Pancreas (tissue), 10 donors: ENCODE results near the gene BDH1. TPM values are rescaled to one million over a fixed set of nuclear protein-coding genes. Genes with fewer than 3 reads are reported as not detected.
"Not testable (repeated sequence)": the region's sequence is repeated elsewhere in the genome, so short reads cannot be mapped to it uniquely, and the experiment has no call there.

Source experiments
- ATAC-seq, 4 donors: fragments of 200-7000 bp; cut with Tn5 transposase; one replicate each; pipeline versions ENCODE4 v1.8.0 to v1.9.1; 2020; ENCODE audit warnings: mild to moderate bottlenecking in 4 of 4, moderate library complexity in 4 of 4
- DNase-seq, 6 donors: peaks; one replicate each; pipeline ENCODE4 v3.0.0-alpha.2; 2020
- FAIRE-seq: peaks from 2 replicates; lab custom pipeline; 2012; peaks lifted over from hg19 to GRCh38; lab: Jason Lieb, UNC
- H3K27ac ChIP-seq, 4 donors: fragments of 200-600 bp; sonication (generic); 1 replicate in 3 of 4; 2 replicates in 1 of 4; pipeline versions ENCODE4 v1.5.0 to v1.8.0; 2020
- H3K27me3 ChIP-seq, 4 donors: fragments of 200-600 bp; one replicate each; pipeline ENCODE4 v1.8.0; 2021
- H3K36me3 ChIP-seq, 3 donors: fragments of 200-600 bp; sonication (generic) in 1 of 3; one replicate each; pipeline versions ENCODE4 v1.5.0 to v1.8.0; 2020 to 2021
- H3K4me1 ChIP-seq, 3 donors: fragments of 200-600 bp; one replicate each; pipeline ENCODE4 v1.8.0; 2021
- H3K4me3 ChIP-seq, 4 donors: fragments of 200-600 bp; sonication (generic) in 2 of 4; one replicate each; pipeline versions ENCODE4 v1.5.0 to v1.8.0; 2020 to 2021
- H3K9me3 ChIP-seq, 4 donors: fragments of 200-600 bp; one replicate each; pipeline ENCODE4 v1.8.0; 2021
- CTCF ChIP-seq, 4 donors: fragments of 200-600 bp; sonication (generic) in 3 of 4; IDR thresholded peaks; one replicate each; pipeline versions ENCODE4 v1.5.0 to v1.8.0; 2021; ENCODE audit warnings: antibody characterized with exemption in 4 of 4
- WGBS, 2 donors: extraction: QIAGEN DNeasy Blood & Tissue Kit; methylation state at CpG; one replicate each; pipeline ENCODE4 v1.1.7; 2013; 5-methylcytosine and 5-hydroxymethylcytosine counted together
- intact Hi-C, 3 donors: fragments of 100-400 bp; cut with DNase I; formaldehyde crosslinking; loops; one replicate each; pipeline versions ENCODE4 v1.11.1 to v1.14.2; 2022
- polyA plus RNA-seq, 2 donors: library from polyadenylated mRNA; stranded (reverse); fragments of 200-250 nt; gene quantifications; one replicate each; pipeline ENCODE4 v1.2.3, GENCODE V29; 2013
- total RNA-seq, 6 donors: library from RNA; stranded (reverse); fragmentation: NEBNext Ultra II Directional in 4 of 6; extraction: Animal tissue kit (Norgen Biotek cat#: 25700) in 4 of 6; gene quantifications; one replicate each; pipeline versions ENCODE4 v1.2.1 to v1.2.4, GENCODE V29; 2021 to 2023
- donor health status: healthy with polysubstance abuse.
- donor health status: DM: no; HTN: no; CAD: no; lungs with moderate emphysema.
- donor health status: DM: no; HTN: no; CAD: no.
- donor health status: control.
- donor health status: control.
- donor health status: Bipolar disorder and iron deficiency.
- donor health status: DM: yes; HTN: yes; CAD: no.
- donor health status: DM: no; HTN: no; CAD: no.
- donor health status: DM: no; HTN: no; CAD: no.
- donor health status: DM: yes; HTN: yes; CAD: no.

BDH1 gene
- total and polyA plus RNA-seq, 8 donors, result 2.1 to 20.8 (median 8.3) TPM

- Histone ChIP-seq H3K9me3 (no peaks in the 10 kb centered on the region), H3K27me3 (no peaks in the 10 kb centered on the region), H3K36me3 (no peaks in the 10 kb centered on the region), H3K4me1 (peaks cover 0 to 5% (median 4%) of the 10 kb centered on the region in 3 donors), H3K4me3 (no peak overlapping the region), H3K27ac (no peak overlapping the region)
- no peak for ATAC-seq
- 84 to 87% methylated on average over 9 of the region's 9 CpGs for WGBS, 2 donors
- DNase-seq, result no peak
- intact Hi-C loops, result no loop called here
- no peak for TF ChIP-seq CTCF (IDR thresholded peaks at IDR 0.05)
- FAIRE-seq, result no peak
Observed at GRCh38 chr3:197593046-197593380, 37.2 kb upstream of the BDH1 start.

GRCh38 chr3:197592361-197593045 lies 36.7 kb upstream of the BDH1 start:
- no peak for DNase-seq
- no peak for FAIRE-seq
- Histone ChIP-seq H3K4me1 (peaks cover 0 to 5% (median 4%) of the 10 kb centered on the region in 3 donors), H3K4me3 (no peak overlapping the region), H3K36me3 (no peaks in the 10 kb centered on the region), H3K9me3 (no peaks in the 10 kb centered on the region), H3K27me3 (no peaks in the 10 kb centered on the region), H3K27ac (no peak overlapping the region)
- TF ChIP-seq CTCF (IDR thresholded peaks at IDR 0.05), result no peak
- WGBS, 2 donors, result 84 to 85% methylated on average over 18 of the region's 18 CpGs
- intact Hi-C loops, result no loop called here
- no peak for ATAC-seq

GRCh38 chr3:197591816-197592215 lies 36.0 kb upstream of the BDH1 start:
- FAIRE-seq, result no peak
- H3K4me1 ChIP-seq, result peaks cover 0 to 5% (median 4%) of the 10 kb centered on the region in 3 donors
- no peak for TF ChIP-seq CTCF (IDR thresholded peaks at IDR 0.05)
- H3K36me3 ChIP-seq, result no peaks in the 10 kb centered on the region
- no peaks in the 10 kb centered on the region for H3K9me3 ChIP-seq
- no peak for DNase-seq
- no peak for ATAC-seq
- intact Hi-C loops, result no loop called here
- 94 to 99% methylated on average over 6 of the region's 6 CpGs for WGBS, 2 donors
- H3K4me3 ChIP-seq, result no peak overlapping the region
- H3K27ac ChIP-seq, result no peak overlapping the region
- no peaks in the 10 kb centered on the region for H3K27me3 ChIP-seq

GRCh38 chr3:197590313-197590962 lies 34.7 kb upstream of the BDH1 start:
- Histone ChIP-seq H3K27me3 (no peaks in the 10 kb centered on the region), H3K27ac (peak overlapping the region in 2 of 4 donors; percentile 9 to 28), H3K36me3 (no peaks in the 10 kb centered on the region), H3K9me3 (no peaks in the 10 kb centered on the region), H3K4me1 (peaks cover 0 to 5% (median 4%) of the 10 kb centered on the region in 3 donors), H3K4me3 (no peak overlapping the region)
- ATAC-seq (peak; percentile 69 to 98 (median 89)), DNase-seq (peak in 4 of 6 donors; percentile 35 to 50 (median 42)), FAIRE-seq (no peak)
- TF ChIP-seq CTCF (IDR thresholded peaks at IDR 0.05), result no peak
- WGBS, 2 donors, result 21 to 33% methylated on average over 4 of the region's 4 CpGs
- intact Hi-C loops, result no loop called here

- TF ChIP-seq CTCF (IDR thresholded peaks at IDR 0.05), result no peak
- DNase-seq (no peak), FAIRE-seq (no peak), ATAC-seq (no peak)
- intact Hi-C loops, result no loop called here
- Histone ChIP-seq H3K27ac (no peak overlapping the region), H3K27me3 (no peaks in the 10 kb centered on the region), H3K4me3 (no peak overlapping the region), H3K36me3 (no peaks in the 10 kb centered on the region), H3K9me3 (no peaks in the 10 kb centered on the region), H3K4me1 (peaks cover 0 to 5% (median 4%) of the 10 kb centered on the region in 3 donors)
- 92 to 95% methylated on average over 13 of the region's 13 CpGs for WGBS, 2 donors
Observed at GRCh38 chr3:197589545-197589944, 33.8 kb upstream of the BDH1 start.

- H3K36me3 ChIP-seq, H3K4me3 ChIP-seq, intact Hi-C loops, H3K27ac ChIP-seq, DNase-seq, H3K27me3 ChIP-seq, H3K9me3 ChIP-seq, H3K4me1 ChIP-seq, FAIRE-seq, ATAC-seq: not testable (repeated sequence)
- WGBS, 2 donors, result 80 to 81% methylated on average over 11 of the region's 11 CpGs
Observed at GRCh38 chr3:197586768-197587167, 31.0 kb upstream of the BDH1 start.
